HPDE6-E6E7 (cell line): Measurements from ENCODE around the gene ARHGAP20.

Experiments used
- DNase-seq: peaks from one replicate; pipeline ENCODE4 v3.0.0; 2011; ENCODE audit warnings: missing footprints; ENCODE audit errors: extremely low spot score

The ARHGAP20 gene

DNA sequence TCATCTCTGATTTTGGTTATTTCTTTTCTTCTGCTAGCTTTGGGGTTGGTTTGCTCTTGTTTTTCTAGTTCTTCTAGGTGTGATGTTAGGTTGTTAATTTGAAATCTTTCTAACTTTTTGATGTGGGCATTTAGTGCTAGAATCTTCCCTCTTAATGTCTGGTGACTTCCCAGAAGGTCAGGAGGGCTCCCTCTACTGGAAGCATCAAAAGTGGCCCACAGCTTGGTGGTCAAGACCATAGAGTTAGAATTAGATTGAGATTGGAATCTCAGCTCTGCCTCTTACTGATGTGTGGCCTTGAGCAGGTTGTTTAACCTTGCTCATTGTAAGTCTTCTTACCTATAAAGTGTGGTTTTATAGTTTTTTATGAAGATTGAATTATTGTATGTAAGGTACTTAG, 183.2 kb downstream of the ARHGAP20 start:
- DNase-seq = no peak

DNA sequence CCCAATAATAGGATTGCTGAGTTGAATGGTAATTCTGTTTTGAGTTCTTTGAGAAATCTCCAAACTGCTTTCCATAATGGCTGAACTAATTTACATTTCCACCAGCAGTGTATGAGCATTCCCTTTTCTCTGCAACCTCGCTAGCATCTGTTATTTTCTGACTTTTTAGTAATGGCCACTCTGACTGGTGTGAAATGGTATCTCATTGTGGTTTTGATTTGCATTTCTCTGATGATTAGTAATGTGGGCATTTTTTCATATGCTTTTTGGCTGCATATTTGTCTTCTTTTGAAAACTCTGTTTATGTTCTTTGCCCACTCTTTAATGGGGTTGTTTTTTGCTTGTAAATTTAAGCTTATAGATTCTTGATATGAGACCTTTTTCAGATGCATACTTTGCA, 185.1 kb downstream of the ARHGAP20 start:
- DNase-seq = no peak
